HG03469 (cell line): Measurements from ENCODE around the gene UBTF.

Experiments used
- ATAC-seq: cut with Tn5 transposase; IDR thresholded peaks from one replicate; pipeline ENCODE4 v1.9.1; 2021; ENCODE audit warnings: mild to moderate bottlenecking, moderate library complexity, moderate number of reproducible peaks; ENCODE audit not compliant: unreplicated experiment

UBTF gene

DNA sequence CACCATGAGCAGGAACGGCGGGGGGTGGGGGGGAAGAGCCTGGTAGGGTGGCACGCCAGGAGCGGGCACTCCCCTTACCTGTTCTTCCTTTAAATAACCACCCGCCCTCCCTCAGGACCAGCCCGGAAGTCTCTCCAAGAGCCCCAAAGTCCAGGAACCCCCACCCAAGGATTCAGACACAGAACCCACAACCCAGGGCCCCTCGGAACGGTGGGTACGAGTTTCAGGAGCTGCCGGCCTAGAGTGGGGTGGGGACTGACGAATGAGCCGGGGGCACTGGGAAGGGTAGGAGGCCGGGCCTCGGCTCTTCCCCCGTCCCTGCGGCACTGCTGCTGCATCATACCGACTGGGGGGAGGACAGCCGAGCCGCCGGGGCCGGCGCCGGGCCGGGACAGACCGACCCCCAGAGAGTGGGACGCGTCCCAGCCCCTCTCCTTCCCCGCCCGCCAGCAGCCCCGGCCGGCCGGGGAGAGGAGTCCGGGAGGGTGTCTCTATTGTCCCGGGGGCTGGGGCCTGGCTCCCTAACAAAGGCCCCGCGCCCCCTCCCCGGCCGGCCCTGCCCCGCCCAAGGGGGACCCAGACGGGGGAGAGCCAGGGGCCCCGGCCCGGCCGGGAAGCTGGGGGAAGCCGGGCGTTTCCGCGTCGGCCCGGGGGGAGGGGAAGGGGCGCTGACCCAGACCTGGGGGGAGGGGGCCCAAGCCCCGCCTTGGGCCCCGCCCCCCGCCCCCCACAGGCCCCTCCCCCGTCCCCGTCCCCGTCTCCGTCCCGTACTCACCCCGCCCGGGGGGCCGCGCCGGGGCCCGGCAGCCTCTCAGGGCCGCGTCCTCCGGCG is 20.5 kb downstream of the UBTF start:
- peak; percentile 5 for ATAC-seq

- no peak for ATAC-seq
Observed at GRCh38 chr17:44197980-44198720, 21.3 kb downstream of the UBTF start.

DNA sequence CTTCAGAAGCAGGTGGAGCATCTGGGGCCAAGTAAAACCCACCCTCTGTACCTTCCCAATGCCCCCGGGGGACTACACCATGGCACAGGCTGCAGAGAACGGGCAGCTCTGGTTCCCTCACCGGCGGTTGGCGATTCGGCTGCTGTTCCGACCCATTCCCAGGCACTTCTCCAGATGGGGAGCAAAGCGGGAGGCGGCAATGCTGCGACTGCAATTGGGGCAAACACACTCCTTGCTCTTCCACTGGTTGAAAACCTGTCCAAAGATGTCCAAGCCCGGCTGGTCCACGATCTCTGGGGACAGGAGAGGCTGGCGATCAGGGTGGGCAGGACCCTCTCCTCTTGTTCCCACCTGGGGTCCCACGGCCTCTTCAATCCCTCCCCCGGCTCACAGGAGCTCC is 22.4 kb downstream of the UBTF start:
- ATAC-seq: no peak

GRCh38 chr17:44193326-44194084 is 26.0 kb downstream of the UBTF start:
- no peak for ATAC-seq

DNA sequence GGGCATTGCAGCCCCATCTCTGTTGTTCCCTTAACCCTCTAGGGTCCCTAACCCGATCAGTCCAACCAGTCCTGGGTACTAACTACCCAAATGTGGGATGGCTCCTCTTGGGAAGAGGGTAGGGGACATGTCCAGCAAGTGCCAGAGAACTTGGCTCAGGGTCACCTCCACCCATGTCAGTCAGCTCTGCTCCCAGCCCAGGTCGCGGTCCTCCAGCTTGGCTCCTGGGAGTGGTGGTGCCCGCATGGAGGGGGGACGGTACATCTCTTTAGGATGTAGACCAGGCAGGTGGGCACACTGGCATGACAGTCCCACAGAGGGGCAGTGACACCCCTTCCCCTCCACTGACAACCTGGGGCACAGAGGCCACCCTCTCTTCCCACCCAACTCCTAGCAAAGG is 26.7 kb downstream of the UBTF start:
- no peak for ATAC-seq

DNA sequence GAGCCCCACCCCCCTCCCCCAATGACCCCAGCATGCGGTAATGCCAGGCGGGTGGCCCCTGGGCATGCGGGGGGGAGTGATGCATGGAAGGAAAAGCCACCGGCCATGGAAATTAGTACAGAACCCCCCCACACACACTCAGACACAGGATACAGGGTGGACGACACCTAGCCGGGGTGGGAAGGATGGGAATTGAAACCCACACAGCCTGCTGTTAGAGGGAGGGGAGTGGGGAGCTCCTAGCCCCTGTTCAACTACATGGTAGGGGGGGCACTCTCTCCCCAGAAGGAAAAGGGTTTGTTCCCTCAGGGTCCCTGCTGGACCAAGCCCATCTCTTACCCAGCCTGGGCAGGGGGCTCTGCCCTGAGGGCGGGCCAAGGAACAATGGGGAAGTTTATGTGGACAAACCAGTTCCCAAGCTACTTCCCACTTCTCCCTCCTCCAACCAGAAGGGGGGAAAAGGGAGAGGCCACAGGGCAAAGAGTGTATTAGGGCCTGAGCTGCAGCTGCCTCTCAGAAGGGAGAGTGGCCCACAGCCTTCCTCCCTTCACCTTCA is 27.5 kb downstream of the UBTF start:
- ATAC-seq: no peak

- no peak for ATAC-seq
Observed at GRCh38 chr17:44191369-44191768, 28.1 kb downstream of the UBTF start.

DNA sequence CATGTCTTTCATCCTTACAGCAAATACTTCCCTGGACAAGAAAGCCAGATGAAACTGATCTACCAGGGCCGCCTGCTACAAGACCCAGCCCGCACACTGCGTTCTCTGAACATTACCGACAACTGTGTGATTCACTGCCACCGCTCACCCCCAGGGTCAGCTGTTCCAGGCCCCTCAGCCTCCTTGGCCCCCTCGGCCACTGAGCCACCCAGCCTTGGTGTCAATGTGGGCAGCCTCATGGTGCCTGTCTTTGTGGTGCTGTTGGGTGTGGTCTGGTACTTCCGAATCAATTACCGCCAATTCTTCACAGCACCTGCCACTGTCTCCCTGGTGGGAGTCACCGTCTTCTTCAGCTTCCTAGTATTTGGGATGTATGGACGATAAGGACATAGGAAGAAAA is 29.0 kb downstream of the UBTF start:
- no peak for ATAC-seq

DNA sequence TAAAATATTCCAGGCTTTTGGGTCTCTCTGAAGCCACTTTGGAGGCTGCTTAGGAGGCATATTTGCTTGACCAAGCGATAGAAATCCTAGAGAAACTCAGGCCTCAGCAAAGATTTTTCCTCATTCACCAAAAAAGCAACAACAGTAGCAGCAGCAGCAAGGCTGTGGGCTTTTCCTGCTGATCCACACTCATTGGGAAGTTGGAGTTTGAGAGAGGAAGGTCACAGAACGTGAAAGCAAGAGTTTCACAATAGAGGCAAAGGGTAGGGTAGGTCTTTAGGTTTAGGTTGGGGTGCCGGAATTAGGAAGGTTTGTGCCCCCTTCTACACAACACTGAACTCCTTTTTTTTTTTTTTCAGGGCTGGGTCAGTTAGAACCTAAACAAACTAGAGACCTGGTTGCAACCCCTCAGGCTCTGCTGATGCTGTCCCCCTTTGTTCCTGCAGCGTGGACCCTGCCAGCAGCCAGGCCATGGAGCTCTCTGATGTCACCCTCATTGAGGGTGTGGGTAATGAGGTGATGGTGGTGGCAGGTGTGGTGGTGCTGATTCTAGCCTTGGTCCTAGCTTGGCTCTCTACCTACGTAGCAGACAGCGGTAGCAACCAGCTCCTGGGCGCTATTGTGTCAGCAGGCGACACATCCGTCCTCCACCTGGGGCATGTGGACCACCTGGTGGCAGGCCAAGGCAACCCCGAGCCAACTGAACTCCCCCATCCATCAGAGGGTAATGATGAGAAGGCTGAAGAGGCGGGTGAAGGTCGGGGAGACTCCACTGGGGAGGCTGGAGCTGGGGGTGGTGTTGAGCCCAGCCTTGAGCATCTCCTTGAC is 30.7 kb downstream of the UBTF start:
- no peak for ATAC-seq

DNA sequence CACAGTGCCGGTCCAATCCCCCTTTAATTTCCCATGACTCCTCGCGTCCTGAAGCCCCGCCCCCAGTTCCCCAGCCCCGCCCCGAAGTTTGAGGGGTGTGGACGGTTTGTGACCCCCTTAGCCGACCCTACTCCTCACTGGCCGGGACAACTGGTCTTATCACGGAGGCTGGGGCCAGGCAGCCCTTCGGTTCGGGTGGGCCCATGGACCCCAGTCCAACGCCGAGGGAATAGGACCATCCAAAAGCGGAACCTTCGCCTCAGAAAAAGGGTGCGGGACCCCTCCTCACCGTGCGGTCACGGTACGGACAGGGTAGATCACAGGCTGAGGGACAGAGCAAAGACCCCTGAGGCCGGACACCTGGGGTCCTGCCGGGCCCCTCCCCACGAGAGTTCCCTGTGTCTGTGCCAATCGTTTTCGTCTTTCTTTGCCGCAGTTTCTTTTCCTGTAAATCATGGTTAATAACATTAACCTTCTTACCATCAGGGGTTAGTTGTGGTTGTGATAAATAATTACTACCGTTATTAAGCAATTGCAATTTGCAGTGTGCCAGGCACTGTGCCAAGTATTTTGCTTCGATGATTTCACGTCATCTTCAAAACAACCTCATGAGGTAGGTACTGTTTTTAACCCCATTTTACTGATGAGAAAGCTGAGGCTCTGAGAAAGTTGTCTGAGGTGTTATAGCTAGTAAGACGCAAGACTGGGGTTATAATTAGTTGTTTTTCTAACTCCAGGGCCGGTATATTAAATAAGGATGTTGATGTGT is 32.2 kb downstream of the UBTF start:
- peak; percentile 11 for ATAC-seq

DNA sequence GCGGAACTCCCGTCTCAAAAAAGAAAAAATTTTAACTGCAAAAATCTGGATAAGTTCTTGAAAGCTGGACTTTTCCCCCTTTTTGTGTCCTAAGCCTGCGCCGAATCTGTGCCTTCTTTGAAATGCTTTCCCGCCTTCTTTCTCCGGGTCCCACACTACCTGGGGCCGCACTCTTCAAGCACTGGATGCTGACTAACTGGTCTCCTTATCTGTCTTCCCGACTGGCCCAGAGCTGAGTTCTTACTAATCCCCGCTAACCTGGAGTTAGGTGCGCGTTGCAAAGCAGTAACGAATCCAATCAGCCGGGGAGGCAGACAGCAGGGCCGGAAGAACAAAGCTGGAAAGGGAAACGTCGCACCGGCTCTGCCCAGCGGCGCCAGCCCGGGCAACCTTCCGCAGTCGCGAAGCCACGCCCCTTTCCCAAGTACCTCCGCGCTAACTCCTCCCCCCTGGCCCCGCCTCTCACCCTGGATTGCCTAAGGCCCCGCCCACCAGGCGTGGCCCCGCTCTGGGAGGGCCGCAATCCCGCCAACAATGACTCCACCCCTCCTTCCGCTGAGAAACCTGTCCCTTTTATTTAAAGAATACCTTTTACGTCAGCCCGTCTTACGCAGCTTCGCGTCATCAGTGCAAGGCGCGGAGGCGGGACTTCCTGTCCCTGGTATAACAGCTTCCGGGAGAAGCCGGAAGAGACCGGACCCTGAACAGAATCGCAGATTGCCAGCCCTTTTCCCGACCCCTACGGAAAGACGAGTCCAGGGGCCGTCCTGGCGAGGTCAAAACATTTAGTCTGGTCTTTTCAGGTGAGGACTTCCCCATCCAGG is 33.0 kb downstream of the UBTF start, which contains the start of gene TMUB2:
Gene TMUB2 (plus strand): TSS at position 666 of the 824 bp plus-strand sequence. CDS start 737 bp downstream, outside the sequence.
- ATAC-seq: peak; percentile 73

GRCh38 chr17:44184212-44184810 is 35.2 kb downstream of the UBTF start:
- no peak for ATAC-seq

DNA sequence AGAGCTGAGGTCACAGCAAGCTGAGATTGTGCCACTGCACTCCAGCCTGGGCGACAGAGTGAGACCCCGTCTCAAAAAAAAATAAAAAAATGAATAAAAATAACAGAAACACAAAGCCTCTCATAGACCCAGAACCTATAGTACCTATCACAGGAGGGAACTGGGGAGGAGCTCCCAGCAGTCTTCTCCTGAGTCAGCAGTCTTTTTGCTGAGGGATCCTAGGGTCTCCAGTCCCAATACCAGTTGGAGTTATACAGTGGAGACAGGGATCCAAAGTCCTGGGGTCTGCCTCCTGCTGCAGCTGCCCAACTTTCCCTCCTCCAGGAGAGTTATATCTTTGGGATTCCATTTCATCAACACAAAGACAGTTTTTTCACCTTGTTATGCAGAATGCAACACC is 36.5 kb downstream of the UBTF start:
- ATAC-seq: no peak

DNA sequence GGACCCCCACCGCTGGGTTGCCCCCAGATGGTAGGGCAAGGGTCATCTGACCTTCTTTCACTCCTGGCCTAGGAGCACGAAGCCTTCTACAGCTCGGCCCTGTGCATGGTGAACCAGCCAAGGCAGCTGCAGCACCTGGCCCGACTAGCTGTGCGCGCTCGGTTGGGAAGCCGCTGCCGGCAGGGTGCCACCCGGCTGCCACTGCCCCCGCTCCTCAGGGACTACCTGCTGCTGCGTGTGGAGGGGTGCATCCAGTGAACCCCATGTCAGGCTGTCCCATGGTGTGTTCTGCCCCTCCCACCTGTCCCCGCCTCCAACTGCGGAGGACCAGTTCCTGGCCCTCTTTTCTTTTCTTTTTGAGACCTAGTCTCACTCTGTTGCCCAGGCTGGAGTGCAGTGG is 41.3 kb downstream of the UBTF start:
- ATAC-seq: no peak

- no peak for ATAC-seq
Observed at GRCh38 chr17:44177640-44178039, 41.8 kb downstream of the UBTF start.

- ATAC-seq: no peak
Observed at GRCh38 chr17:44176671-44177501, 42.6 kb downstream of the UBTF start.

DNA sequence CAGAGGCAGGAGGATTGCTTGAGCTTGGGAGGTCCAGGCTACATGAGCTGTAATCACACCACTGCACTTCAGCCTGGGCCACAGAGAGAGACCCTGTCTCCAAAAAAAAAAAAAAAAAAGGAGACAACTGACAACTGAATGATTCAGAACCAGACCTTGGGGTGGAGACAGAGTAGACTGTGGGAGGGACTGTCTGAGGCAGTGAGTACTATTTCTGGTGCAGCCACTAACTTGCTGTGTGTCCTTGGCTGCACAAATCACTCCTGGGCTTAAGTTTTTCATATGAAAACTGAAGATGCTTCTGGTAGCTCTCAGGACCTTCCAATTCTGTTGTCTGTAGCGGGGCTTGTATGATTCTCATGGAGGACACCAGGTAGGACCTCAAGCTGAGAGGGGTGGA is 43.2 kb downstream of the UBTF start:
- no peak for ATAC-seq
